Measurements from ENCODE around the gene TBK1.

TBK1 gene

DNA sequence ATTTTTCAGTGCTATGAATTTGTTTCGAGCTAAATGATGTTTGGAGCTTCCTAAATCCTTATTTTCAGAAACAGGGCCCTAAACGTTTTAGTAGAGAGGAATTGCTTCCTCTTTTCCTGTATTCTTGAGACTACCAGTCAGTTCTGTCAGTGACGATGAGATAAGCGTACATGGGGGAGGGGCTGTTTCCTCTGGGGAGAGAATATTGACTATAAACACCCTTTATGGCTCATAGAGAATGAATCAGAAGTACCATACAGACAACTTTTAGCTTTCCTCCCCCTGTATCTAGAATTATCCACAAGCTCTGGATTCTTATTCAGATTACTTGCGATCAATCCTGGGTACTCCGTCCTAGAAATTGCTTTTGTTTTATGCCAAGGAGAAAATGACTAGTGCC, 5.1 kb downstream of the TBK1 start:
- no peak for TF ChIP-seq TOX (CRISPR knock-in tag; IDR thresholded peaks at IDR 0.05; ENCODE audit: borderline replicate concordance)
- TF ChIP-seq BACH2 (CRISPR knock-in tag; IDR thresholded peaks at IDR 0.05; ENCODE audit: borderline replicate concordance), result no peak
- TF ChIP-seq, protein P1, sequence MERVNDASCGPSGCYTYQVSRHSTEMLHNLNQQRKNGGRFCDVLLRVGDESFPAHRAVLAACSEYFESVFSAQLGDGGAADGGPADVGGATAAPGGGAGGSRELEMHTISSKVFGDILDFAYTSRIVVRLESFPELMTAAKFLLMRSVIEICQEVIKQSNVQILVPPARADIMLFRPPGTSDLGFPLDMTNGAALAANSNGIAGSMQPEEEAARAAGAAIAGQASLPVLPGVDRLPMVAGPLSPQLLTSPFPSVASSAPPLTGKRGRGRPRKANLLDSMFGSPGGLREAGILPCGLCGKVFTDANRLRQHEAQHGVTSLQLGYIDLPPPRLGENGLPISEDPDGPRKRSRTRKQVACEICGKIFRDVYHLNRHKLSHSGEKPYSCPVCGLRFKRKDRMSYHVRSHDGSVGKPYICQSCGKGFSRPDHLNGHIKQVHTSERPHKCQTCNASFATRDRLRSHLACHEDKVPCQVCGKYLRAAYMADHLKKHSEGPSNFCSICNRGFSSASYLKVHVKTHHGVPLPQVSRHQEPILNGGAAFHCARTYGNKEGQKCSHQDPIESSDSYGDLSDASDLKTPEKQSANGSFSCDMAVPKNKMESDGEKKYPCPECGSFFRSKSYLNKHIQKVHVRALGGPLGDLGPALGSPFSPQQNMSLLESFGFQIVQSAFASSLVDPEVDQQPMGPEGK (CRISPR knock-in tag; IDR thresholded peaks at IDR 0.05; ENCODE audit: borderline replicate concordance), result no peak
- no peak for TF ChIP-seq OSR1 (CRISPR knock-in tag; IDR thresholded peaks at IDR 0.05)
- no peak for TF ChIP-seq ZFP3 (CRISPR knock-in tag; IDR thresholded peaks at IDR 0.05)
- TF ChIP-seq ISL1 (CRISPR knock-in tag; IDR thresholded peaks at IDR 0.05), result no peak
- ATAC-seq, result no peak

DNA sequence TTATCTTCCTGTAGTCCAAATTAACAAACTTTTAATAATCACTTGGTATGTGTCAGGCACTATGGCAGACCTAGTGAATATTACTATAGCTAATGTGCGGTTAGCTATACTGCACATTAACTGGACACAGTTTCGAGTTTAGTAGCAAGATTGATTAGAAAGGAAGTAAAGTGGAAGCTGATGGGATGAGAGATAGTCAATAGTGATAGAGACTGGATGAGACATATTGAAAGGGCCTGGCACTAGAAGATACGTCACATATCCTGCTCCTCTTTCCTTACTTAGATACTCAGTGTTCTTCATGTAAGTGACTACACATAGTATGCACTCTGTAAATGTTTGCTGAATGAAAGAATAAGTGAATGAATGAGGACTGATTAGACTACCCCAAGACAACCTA, 5.5 kb downstream of the TBK1 start:
- TF ChIP-seq ZFP3 (CRISPR knock-in tag; IDR thresholded peaks at IDR 0.05), result no peak
- TF ChIP-seq POU6F1 (CRISPR knock-in tag; IDR thresholded peaks at IDR 0.05; ENCODE audit: borderline replicate concordance, low read depth), result no peak
- TF ChIP-seq BACH2 (CRISPR knock-in tag; IDR thresholded peaks at IDR 0.05; ENCODE audit: borderline replicate concordance), result no peak
- TF ChIP-seq ZC3H10 (CRISPR knock-in tag; IDR thresholded peaks at IDR 0.05), result no peak
- no peak for TF ChIP-seq TCF4 (CRISPR knock-in tag; IDR thresholded peaks at IDR 0.05; ENCODE audit: borderline replicate concordance)
- TF ChIP-seq RARB (CRISPR knock-in tag; IDR thresholded peaks at IDR 0.05), result no peak
- no peak for TF ChIP-seq OSR1 (CRISPR knock-in tag; IDR thresholded peaks at IDR 0.05)
- TF ChIP-seq, protein P2, sequence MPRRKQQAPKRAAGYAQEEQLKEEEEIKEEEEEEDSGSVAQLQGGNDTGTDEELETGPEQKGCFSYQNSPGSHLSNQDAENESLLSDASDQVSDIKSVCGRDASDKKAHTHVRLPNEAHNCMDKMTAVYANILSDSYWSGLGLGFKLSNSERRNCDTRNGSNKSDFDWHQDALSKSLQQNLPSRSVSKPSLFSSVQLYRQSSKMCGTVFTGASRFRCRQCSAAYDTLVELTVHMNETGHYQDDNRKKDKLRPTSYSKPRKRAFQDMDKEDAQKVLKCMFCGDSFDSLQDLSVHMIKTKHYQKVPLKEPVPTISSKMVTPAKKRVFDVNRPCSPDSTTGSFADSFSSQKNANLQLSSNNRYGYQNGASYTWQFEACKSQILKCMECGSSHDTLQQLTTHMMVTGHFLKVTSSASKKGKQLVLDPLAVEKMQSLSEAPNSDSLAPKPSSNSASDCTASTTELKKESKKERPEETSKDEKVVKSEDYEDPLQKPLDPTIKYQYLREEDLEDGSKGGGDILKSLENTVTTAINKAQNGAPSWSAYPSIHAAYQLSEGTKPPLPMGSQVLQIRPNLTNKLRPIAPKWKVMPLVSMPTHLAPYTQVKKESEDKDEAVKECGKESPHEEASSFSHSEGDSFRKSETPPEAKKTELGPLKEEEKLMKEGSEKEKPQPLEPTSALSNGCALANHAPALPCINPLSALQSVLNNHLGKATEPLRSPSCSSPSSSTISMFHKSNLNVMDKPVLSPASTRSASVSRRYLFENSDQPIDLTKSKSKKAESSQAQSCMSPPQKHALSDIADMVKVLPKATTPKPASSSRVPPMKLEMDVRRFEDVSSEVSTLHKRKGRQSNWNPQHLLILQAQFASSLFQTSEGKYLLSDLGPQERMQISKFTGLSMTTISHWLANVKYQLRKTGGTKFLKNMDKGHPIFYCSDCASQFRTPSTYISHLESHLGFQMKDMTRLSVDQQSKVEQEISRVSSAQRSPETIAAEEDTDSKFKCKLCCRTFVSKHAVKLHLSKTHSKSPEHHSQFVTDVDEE (CRISPR knock-in tag; IDR thresholded peaks at IDR 0.05), result no peak
- TF ChIP-seq CSRNP3 (CRISPR knock-in tag; IDR thresholded peaks at IDR 0.05), result no peak
- TF ChIP-seq ISL1 (CRISPR knock-in tag; IDR thresholded peaks at IDR 0.05), result no peak
- TF ChIP-seq TOX (CRISPR knock-in tag; IDR thresholded peaks at IDR 0.05; ENCODE audit: borderline replicate concordance), result no peak
- no peak for TF ChIP-seq ARNTL (CRISPR knock-in tag; IDR thresholded peaks at IDR 0.05; ENCODE audit: borderline replicate concordance, low read depth)
- TF ChIP-seq PPARA (CRISPR knock-in tag; IDR thresholded peaks at IDR 0.05; ENCODE audit: borderline replicate concordance), result no peak
- TF ChIP-seq SNAI2 (CRISPR knock-in tag; IDR thresholded peaks at IDR 0.05), result no peak
- TF ChIP-seq ESRRG (CRISPR knock-in tag; IDR thresholded peaks at IDR 0.05), result no peak
- no peak for ATAC-seq

DNA sequence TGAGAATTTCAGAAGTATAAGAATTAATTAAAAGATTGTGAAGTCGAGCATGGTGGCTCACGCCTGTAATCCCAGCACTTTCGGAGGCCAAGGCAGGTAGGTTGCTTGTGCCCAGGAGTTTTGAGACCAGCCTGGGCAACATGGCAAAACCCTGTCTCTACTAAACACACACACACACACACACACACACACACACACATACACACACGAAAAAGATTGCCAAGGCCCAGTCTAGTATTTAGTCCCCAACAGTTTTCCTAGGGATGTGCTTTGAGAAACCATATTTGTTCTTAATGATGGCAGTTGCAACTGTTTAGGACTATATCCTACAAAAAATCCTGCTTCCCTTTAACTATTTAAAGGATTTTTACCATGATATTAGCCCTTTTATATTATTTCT, 6.0 kb downstream of the TBK1 start:
- TF ChIP-seq, protein P2 (CRISPR knock-in tag; IDR thresholded peaks at IDR 0.05), result no peak
- TF ChIP-seq ZNF70 (CRISPR knock-in tag; IDR thresholded peaks at IDR 0.05), result no peak
- TF ChIP-seq ZFP3 (CRISPR knock-in tag; IDR thresholded peaks at IDR 0.05), result no peak
- TF ChIP-seq TCF4 (CRISPR knock-in tag; IDR thresholded peaks at IDR 0.05; ENCODE audit: borderline replicate concordance), result no peak
- no peak for TF ChIP-seq PPARA (CRISPR knock-in tag; IDR thresholded peaks at IDR 0.05; ENCODE audit: borderline replicate concordance)
- no peak for TF ChIP-seq CREB5 (CRISPR knock-in tag; IDR thresholded peaks at IDR 0.05; ENCODE audit: low read depth)
- TF ChIP-seq ARNTL (CRISPR knock-in tag; IDR thresholded peaks at IDR 0.05; ENCODE audit: borderline replicate concordance, low read depth), result no peak
- TF ChIP-seq GLIS3 (CRISPR knock-in tag; IDR thresholded peaks at IDR 0.05), result no peak
- no peak for TF ChIP-seq OSR1 (CRISPR knock-in tag; IDR thresholded peaks at IDR 0.05)
- TF ChIP-seq ZFP30 (CRISPR knock-in tag; IDR thresholded peaks at IDR 0.05), result no peak
- no peak for ATAC-seq
